Stimulated activated CD4-positive, alpha-beta T cell treated with anti-CD3 and anti-CD28 coated beads, Interleukin-15, amount 100 ng/mL, for 48 hours (primary cell): ENCODE data around the gene GNB5.

Source experiments
- DNase-seq, 2 donors: peaks; one replicate each; pipeline ENCODE4 v3.0.0-alpha.2; 2020; ENCODE audit warnings: low read depth in 2 of 2

The GNB5 gene

DNA sequence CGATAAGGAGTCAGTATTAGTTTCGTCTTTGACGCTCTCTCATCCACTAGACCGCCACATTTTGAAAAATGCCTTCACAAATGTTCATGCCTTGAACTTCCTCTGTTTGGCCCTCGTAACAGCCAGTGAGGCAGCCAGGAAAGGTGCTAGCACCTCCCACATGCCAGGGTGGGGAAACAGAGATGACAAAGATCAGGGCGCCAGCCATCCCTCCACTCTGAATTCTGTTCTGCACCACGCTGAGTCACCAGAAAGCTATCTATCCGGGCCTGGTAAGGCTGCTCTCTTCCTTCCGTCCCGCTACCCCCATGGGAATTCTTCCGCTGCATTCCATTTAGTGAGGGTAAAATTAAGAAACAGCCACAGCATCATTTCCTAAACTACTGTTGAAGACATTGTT, 47.3 kb downstream of the GNB5 start:
- DNase-seq: no peak

GRCh38 chr15:52140646-52141045, 50.5 kb downstream of the GNB5 start:
- no peak for DNase-seq

- DNase-seq: peak; percentile 29 to 53
Measured at GRCh38 chr15:52139599-52140462, 51.4 kb downstream of the GNB5 start.

DNA sequence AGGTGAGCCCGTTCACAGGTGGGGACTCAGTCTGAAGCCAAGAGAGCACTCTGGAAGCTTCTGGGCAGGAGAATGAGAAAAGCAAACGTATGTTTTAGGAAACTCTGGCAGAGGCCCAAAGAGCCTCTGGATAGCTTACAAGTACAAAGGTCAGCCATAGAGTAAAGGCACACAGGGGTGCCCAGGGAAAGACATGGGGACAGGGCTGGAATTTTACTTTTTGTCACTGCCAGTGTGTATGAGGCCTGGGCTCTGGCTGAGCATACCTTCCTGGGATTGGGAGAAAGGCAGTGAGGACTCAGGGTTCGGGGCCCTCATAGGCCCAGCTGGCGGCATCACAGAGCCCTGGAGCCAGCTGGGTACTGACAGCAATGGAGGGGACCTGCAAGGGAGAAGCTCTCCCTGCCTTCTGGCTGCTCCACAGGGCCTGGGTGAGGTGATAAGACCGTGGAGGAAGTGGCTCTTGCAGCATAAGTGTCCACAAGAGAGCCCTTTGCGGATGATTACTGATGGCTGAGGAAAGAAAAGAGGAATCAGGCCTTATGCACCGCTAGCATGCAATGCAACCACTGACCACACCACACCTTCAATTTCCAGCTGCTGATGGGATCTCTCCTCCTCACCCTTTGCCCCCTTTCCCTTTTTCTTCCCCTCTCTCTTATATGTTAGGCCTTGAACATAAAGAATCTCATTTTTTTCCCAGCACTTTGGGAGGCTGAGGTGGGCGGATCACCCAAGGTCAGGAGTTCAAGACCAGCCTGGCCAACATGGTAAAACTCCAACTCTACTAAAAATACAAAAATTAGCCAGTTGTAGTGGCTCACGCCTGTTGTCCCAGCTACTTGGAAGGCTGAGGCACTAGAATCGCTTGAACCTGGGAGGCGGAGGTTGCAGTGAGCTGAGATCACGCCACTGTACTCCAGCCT, 53.5 kb downstream of the GNB5 start:
- DNase-seq: no peak

DNA sequence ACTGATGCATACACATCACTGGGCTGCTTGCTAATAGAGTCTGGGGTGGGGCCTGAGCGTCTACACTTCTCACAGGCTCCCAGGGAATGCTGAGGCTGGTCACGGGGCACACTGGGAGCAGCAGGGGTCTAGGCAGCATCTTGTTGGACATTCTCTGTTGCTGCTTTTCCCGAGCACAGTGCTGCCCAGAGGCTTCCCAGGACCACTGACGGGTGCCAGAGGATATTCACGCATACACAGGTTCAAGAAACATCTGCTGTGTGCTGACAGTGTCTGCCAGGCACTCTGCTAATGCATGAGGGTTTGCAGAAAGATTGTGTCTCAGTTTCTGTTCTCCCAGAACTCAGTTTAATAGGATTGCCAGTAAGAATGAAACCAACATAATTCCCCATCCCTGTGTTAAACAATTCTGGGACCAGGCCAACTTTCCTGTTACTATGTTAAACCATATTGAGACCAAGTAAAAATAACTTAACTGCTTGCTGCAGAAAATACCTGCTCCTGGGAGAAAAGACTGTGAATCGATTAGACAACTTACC, 54.7 kb downstream of the GNB5 start:
- DNase-seq: no peak

GRCh38 chr15:52134502-52135144, 56.6 kb downstream of the GNB5 start:
- DNase-seq: no peak

GRCh38 chr15:52133510-52134220, 57.5 kb downstream of the GNB5 start:
- no peak for DNase-seq

GRCh38 chr15:52132066-52132465, 59.1 kb downstream of the GNB5 start:
- no peak for DNase-seq

DNA sequence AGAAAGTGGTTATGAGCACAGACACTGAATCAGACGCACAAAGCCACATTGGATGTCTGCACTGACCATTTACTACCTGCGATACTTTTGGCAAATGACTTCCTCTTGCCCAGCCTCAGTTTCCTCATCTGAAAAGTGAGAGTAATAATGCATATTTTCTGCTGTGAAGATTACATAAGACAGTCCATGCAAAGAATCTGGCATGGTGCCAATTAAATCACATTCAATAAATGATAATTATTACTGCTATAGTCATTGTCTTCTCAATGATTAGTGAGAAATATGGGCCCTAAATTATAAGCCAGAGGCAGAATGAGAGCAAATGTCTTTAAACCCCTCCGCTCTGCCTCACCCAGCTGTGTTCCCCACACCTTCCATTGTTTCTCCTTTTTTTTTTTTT, 62.6 kb downstream of the GNB5 start:
- no peak for DNase-seq

DNA sequence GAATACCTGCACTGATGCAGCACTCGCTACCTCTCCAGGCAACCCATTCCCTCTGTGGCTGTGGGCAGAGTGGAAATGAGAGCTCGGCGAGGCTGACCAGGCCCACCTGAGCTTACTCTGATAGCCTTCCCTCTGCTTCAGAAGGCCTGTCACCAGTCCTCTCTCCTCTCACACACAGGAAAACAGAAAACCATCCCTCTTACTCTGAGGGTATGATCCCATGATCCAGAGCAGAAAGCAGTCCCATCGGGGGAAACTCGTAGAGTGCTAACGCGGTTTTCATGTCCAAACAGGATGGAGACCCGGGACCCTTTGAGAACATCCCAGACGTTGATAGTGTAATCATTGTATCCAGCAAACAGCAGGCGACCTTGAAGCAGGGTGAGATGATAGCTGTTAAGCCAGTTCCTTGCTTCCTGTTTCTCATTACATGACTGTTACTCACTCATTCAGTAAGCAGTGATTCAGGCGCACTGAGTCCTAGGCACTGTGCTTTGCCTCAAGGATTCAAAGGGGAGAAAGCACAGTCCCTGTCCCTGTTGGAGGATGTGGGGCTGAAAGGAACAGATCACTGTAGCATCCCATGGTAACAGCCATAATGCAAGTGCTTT, 66.8 kb downstream of the GNB5 start:
- DNase-seq: no peak

GRCh38 chr15:52121896-52122295, 69.3 kb downstream of the GNB5 start:
- no peak for DNase-seq

DNA sequence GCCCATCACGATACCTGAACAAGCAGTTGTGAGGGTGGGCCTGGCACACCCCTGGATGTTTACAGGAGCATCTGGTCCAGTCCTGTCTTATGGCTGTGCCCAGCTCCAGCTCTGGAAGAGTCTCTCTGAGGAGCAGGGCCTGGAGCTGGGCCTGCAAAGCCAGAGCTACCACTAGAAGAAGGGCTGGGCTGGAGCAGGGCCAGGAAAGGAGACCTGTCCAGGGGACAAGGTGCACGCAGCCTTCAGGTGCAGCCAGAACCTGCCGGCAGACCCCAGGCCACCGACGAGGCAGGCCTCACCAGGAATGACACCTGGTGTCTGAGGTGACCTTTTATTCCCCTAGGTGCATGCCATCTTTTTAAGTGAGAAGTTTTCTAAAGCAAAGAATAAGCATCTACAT, 70.2 kb downstream of the GNB5 start:
- no peak for DNase-seq

GRCh38 chr15:52120488-52120887, 70.7 kb downstream of the GNB5 start:
- no peak for DNase-seq

GRCh38 chr15:52118969-52119749, 72.0 kb downstream of the GNB5 start:
- DNase-seq: no peak

DNA sequence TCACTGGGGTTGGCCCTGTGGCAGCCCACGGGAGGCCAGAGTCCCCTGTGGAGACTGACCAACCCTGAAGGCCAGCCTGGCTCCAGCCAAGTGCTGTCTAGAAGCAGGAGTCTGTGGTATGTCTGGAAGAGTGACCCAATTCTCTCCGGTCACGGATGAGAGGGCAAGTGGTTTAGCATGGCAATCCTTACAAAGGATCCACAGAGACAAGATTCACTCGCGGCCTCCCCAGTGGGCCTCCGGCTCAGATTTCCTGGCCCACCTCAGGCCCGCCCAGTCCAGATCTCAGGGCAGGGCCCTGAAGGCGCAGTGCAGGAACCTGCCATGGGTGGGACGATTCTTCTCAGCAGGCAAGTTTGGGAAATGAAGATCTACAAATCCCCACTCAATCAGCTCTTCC, 73.6 kb downstream of the GNB5 start:
- no peak for DNase-seq

DNA sequence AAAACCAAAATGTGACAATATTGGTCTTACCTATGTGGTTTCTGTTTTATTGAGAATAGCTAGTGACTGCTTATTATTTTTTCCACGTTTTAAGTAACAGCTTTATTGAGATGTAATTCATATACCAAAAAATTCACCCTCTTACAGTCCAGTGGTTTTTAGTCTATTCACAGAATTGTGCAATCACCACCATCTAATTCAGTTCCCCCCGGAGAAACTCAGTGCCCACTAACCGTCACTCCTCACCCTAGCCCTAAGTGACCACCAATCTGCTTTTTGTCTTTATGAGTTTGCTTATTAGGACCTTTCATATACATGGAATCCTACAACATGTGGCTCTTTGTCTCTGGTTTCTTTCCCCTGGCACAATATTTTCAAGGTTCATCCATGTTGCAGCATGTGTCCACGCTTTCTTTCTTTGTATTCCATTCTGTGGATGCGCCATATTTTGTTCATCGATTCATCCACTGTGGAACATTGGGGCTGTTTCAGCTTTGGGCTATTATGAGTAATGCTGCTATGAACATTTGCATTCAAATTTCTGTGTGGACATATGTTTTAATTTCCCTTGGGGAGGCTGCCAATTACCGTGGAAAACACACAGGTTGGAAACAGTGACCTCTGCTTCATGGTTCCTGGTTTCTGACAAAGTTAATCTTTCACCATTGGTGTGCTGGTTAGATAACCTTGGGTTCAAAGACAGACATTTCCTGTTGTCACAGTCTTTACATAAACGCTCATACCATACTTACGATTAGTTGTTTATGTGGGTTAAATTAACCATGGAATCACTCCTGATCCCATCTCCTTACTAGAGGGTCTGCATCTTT, 75.4 kb downstream of the GNB5 start:
- no peak for DNase-seq

GRCh38 chr15:52114261-52115055, 76.7 kb downstream of the GNB5 start:
- no peak for DNase-seq

DNA sequence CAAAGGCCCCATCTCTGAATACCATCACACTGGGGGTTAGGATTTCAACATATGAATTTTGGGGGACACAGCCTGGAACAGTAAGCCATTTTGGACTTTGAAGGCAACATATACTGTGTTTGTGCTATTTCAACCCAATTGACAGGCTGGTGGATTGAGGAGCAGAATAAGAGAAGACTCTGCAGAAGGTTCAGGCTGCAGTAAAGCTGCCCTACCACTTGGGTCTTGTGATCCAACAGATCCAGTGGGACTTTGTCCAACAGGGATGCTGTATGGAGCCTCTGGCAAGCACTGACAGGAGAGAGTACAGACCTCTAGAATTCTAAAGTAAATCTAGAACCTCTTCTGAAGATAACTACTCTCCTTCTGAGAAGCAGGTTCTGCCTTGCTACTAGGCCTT, 77.5 kb downstream of the GNB5 start:
- no peak for DNase-seq
